H1 (cell line): Measurements from ENCODE around the gene PDXP. TPM values are rescaled to one million over a fixed set of nuclear protein-coding genes. Genes with fewer than 3 reads are reported as not detected.

Source experiments
- CHD7 ChIP-seq: fragments of 300-600 bp; sonication (generic); IDR thresholded peaks from 2 replicates; pipeline ENCODE4 v1.7.1; 2012; ENCODE audit warnings: low read length, moderate library complexity, mild to moderate bottlenecking, inconsistent platforms; ENCODE audit not compliant: insufficient replicate concordance
- TAF1 ChIP-seq: IDR thresholded peaks from 2 replicates; pipeline ENCODE4 v1.6.1; 2011; ENCODE audit warnings: mild to moderate bottlenecking, low read depth, low read length
- TEAD4 ChIP-seq: IDR thresholded peaks from 2 replicates; pipeline ENCODE4 v1.6.1; 2012; ENCODE audit warnings: low read depth, low read length, inconsistent platforms, mixed read lengths
- polyA plus RNA-seq, 7 experiments: library from polyadenylated mRNA; depleted of rRNA in 3 of 7; stranded (reverse) in 5 of 7; unstranded in 2 of 7; fragments of >200 nt in 5 of 7; fragments of 200-250 nt in 2 of 7; gene quantifications; 1 replicate in 5 of 7; 2 replicates in 1 of 7; 4 replicates in 1 of 7; pipeline versions ENCODE4 v1.2.1 to v1.2.3, GENCODE V29; 2011 to 2013; ENCODE audit warnings: missing spikeins in 2 of 7, mixed read lengths in 2 of 7
- total RNA-seq: library from RNA; stranded (reverse); fragmentation: NEBNext Ultra II Directional; extraction: Animal tissue kit (Norgen Biotek cat#: 25700); gene quantifications from 2 replicates; pipeline ENCODE4 v1.2.1, GENCODE V29; 2021

Gene PDXP
- total and polyA plus RNA-seq, 2 of the 8 experiments (the other 6 are each of a cell fraction or from before 2014, with no cell fraction given): 36.6 to 67.7 TPM

GRCh38 chr22:37625737-37626136 is 32.8 kb upstream of the PDXP start (continued):
- TF ChIP-seq CHD7: no peak
- no peak for TF ChIP-seq TAF1
- TF ChIP-seq TEAD4: no peak
